Raji (cell line): Measurements from ENCODE around the gene ZNF26.

ENCODE experiments used
- POLR2A ChIP-seq: IDR thresholded peaks from 2 replicates; pipeline ENCODE4 v1.6.1; 2011; ENCODE audit warnings: low read depth, low read length, control low read depth; ENCODE audit not compliant: insufficient read depth

The ZNF26 gene, protein sequence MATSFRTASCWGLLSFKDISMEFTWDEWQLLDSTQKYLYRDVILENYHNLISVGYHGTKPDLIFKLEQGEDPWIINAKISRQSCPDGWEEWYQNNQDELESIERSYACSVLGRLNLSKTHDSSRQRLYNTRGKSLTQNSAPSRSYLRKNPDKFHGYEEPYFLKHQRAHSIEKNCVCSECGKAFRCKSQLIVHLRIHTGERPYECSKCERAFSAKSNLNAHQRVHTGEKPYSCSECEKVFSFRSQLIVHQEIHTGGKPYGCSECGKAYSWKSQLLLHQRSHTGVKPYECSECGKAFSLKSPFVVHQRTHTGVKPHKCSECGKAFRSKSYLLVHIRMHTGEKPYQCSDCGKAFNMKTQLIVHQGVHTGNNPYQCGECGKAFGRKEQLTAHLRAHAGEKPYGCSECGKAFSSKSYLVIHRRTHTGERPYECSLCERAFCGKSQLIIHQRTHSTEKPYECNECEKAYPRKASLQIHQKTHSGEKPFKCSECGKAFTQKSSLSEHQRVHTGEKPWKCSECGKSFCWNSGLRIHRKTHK

DNA sequence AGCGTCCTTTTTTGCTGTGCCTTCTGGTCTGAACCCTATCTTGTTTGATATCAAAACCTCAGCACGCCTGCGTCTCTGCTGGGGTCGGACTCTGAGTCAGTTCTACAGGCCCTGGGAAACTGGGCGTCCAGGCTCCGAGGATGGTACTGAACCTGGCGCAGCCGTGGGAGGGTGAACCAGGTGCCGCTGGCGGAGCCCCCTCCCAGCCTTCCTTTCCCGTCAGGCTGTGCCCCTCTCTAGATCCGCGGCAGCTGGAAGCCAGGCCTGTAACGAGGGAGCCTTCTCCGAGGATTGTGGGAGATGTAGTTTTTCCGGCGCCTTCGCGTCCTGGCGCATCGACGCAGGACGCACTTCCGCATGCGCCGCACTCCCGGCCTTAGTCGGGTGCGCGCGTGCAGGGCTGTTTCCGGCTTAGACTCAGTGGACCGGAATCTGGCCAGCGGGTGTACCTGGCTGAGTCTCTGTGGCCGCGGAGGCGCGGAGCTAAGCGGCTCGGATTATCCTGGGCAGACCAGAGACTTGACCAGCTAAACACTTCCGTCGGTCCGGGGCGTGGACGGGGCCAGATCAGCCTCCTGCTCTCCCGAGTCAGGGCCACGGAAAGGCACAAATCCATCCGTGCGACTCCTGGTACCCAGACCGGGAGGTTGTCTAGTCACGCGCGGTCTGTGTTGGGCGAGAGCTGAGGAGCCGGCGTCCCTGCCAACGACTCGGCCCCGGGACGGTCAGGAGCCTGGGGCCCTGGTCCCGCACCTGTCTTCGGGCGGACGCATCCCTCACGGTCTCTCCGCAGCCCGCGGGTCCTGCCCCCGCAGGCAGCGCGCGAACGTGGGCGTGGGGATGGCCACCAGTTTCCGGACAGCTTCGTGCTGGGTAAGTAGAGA lies at the start of gene ZNF26:
Gene ZNF26, plus strand, starts transcription at position 367 of the 884 bp plus-strand sequence. Its CDS starts 474 bp downstream, at position 841.
- TF ChIP-seq POLR2A, result peak; percentile 58

DNA sequence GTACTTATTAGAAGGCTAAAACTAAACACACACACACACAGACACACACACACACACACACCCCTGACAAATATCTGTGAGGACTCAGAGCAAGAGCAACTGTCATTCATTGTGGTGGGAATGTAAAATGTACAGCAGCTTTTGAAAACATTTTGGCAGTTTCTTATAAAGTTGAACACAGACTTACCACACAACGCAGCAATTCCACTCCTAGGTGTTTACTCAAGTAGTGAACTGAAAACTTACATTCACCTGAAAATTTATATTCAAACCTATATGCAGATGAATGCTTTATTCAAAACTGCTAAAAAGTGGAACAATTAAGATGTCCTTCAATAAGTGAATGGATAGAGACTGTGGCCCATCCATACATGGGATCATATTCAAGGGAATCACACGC lies 48.7 kb upstream of the ZNF26 start:
- TF ChIP-seq POLR2A, result no peak

DNA sequence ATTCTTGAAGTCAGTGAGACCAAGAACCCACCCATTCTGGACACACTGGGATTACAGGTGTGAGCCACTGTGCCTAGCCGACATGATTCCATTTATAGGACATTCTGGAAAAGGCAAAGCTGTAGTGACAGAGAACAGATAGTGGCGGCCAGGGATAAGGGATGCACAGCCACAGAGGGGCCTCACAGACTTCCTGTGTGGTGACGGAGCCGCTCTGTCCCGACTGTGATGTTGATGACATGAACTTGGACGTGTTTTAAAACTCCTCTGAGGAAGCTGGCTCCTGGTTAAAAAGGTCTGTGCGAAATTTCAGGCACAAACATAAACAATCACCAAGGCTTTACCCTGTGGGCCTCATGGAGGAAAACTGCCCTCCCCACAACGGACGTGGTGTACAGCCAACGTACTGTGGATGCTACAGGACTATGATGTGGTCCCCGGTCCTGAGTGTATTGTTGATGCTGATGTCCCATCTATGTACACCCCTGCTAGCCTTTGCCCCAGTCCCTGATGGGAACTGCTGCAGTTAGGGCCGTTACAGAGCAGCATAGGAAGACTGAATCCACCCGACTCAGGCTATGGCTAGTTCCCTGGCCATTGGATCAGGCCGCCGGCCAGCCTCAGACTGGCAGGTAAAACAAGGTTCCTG lies 46.0 kb upstream of the ZNF26 start:
- TF ChIP-seq POLR2A, result no peak

DNA sequence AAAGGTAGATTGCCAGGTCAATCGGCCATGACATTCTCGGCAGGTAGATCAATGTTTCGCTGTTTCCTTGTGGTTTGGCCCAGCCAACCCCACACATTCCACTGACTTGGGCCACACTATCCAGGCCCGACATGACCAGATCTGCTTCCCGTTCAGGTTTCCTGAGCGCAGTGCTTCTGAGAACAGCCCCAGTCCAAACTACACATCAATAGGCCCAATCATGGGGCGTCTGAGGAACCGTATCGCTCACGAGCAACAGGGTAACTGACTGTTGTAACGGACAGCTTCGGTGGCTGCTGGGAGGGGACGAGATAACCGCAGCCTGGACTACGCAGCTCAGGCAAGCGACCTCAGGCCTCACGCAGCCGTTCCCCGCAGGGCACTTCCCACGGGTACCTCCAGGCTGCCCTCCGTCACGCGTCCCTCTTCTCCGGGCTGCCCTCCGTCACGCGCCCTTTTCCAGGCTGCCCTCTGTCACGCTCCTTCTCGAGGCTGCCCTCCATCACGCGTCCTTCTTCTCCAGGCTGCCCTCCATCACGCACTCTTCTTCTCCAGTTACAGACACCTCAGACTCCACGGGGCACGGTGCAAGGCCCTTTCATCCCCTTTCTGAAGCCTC lies 44.7 kb upstream of the ZNF26 start:
- TF ChIP-seq POLR2A, result no peak

DNA sequence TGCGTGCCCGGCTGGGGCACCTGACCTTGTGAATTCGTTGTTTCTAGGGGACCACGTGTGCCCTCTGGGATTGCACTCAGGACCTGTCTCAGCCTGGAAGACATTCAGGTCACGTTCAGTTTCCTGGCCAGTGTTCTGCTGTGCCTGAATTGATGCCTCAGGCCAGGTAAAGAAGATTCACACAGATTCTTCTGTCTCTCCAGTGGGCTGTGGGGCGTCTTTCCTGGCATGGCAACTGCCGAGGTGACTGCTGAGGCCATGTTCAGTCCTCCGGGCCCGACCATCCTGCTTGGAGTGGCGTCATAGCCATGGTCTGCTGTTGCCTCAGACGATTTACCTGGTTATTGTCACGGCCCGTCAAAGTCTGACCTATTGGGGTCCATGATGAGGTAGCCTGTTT lies 43.6 kb upstream of the ZNF26 start:
- no peak for TF ChIP-seq POLR2A

DNA sequence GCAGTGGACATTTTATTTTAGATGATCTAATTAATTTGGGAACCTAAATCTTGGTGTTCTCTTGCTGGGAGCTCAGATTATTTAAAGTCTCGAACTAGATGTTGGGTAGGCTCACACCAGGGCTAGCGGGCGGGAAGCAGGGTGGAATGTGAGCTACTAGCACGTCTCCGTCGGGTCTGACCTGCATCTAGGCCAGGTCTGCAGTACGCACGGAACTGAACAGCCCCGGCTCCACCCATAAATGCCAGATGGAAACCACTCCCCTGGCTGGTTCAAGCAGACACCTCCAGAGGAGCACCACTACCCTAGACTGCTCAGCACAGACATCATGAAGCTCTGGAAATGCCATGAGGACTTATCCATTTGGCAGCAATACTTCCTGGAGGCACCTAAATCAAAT lies 40.4 kb upstream of the ZNF26 start:
- TF ChIP-seq POLR2A, result no peak

DNA sequence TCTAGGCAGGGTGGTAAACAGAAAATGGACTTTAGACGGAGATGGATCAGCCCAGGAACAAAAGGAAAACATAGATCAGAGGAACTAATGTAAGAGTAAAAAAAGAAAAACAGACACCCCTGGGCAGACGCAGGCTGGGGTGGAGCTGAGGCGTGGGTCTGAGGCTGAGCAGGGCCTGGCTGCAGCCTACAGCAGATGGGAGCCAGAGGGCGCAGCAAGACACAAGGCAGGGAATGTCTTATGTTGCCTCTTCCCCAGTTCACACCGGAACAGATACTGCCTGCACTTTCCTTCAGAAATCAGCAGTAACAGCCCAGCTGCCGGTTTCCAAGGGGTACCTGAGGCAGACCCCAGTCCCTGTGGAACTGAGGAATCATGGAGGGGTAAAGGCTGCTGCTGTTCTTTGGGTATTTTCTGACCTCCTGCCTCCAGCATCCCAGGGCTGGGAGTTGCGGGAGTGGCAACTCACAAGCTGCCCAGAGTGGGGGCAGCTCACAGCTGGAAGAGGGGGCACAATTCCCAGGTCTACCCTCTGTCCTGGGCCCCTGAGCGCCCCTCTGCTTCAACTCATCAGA lies 39.8 kb upstream of the ZNF26 start:
- TF ChIP-seq POLR2A, result no peak

DNA sequence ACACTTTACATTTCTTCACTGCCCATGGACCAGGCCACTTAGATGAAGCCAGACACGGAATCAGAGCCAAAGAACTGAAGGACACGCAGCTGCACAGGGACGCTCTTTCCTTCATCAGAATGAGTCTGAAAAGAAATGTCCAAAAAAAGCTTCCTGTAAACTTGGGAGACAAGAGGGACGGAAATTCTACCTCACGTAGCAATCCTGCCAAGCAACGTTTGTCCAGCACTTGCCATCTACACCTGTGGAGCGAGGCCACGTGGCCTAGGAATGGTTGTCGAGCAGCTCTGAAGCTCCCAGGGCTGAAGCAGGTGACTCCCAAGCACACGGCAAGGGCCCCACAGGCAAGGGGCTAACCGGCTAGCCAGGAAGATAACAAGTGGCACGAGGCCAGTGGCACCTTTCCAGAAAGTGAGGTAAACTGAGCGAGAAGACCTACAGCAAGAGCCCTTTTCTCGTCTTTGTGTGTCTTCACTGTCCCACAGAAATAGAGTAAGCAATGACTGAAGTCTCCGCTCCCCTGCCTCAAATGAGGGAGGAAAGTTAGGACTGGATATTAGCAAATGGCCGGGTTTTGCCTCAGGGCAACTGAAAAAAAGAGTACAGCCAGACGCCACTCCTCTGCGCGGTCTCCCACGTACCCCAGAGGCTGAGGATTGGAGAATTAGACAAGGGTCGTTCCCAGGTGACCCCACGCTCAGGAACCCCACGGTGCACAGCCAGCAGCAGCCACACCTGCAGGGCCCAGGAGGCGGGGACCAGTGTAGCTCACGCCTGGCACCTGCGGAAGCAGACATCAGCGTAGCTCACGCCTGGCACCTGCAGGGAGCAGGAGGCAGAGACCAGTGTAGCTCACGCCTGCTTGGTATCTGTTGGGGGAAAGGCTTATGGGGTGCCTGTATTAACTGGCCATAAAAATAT lies 37.8 kb upstream of the ZNF26 start:
- no peak for TF ChIP-seq POLR2A

DNA sequence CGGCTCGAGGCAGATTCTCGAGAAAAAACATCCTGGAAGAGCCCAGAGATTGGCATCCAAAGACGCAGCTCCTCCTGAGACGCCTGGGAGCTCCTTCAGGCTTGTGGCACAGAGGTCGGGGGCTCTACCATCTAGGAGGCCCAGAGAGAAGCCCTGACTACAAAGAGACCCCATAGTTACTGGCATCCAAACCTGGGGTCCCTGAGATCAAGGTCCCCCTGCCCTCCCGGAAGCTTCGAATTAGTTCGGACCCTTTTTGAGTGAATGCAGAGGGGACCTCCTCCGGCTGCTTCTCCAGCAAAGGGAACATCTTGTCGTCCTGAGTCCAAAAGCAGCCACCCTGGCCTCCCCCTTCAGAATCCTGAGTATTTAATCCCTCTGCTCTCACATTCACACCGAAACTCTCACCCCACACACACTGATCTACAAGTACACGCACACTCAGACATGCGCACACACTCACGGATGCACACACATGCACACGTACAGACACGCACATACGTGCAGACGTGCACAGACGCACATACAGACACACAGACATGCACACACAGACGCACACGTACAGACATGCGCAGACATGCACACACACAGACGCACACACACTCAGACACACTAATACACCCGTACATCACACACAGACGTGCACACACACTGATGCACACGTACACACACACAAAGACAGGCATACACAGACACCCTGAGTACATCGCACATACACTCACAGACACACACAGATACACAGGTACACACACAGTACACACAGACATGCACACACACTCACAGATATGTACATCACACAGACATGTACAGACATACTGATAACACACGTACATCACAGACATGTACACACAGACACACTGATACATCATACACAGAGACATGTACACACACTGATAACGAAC lies 36.0 kb upstream of the ZNF26 start:
- TF ChIP-seq POLR2A, result no peak

DNA sequence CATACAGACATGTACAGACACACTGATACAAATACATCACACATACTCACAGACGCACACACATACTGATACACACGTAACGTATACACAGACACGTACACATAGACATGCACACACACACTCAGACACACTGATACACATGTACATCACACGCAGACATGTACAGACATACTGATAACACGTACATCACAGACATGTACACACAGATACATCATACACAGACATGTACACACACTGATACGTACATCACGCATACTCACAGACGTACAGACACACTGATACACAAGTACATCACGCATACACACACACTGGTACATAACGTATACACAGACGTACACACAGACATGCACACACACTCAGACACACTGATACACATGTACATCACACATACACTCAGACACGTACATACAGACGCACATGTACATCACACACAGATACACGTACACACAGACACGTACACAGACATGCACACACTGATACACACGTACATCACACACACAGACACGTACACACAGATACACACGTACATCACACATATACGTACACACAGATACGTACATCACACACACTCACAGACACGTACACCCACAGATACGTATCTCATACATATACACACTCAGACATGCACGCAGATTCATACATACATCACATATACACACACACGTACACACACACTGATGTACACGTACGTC lies 35.2 kb upstream of the ZNF26 start:
- TF ChIP-seq POLR2A, result no peak

DNA sequence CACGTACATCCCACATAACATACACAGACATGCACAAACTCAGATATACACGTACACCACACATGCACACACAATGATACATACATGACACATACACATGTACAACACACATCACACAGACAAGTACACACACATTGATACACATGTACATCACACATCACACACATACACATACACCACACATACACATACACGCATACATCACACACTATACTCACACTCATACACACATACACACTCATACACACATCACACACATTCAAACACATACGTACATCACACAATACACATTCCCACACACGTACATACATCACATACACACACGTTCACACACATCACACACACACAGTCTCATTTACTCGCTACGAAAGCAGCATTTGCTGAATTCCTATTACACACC lies 34.5 kb upstream of the ZNF26 start:
- TF ChIP-seq POLR2A, result no peak

DNA sequence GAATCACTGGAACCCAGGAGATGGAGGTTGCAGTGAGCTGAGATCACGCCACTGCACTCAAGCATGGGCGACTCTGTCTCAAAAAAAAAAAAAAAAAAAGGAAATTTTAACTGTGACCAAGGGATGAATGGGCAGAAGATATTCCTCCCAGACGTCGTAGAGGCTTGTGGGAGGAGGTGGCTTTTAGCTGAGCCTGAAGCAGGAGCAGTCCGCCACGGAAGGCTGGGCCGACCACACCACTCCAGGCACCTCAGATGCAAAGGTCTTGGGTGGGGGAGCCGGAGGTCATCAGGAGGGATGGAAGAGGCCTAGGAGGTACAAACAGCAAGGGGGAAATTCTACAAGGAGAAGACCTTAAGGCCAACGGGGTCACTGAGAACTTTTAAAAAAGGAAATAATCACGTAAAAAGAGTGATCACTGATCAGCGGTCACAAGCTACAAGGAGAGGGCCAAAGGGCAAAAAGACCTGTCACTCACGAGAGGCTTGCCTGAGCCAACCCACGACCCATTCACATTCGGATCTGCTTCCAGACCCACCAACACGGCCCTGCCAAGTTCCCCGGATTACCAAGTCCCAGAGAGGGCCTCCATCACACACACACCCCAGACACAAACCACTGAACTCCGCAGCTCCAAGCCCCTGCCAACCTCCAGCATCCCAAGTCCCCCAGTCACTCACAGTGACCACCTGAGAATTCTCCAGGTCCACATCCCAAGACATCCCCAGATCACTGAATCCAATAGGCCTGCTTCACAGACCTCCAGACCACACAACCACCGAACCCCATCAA lies 33.6 kb upstream of the ZNF26 start:
- TF ChIP-seq POLR2A, result no peak

DNA sequence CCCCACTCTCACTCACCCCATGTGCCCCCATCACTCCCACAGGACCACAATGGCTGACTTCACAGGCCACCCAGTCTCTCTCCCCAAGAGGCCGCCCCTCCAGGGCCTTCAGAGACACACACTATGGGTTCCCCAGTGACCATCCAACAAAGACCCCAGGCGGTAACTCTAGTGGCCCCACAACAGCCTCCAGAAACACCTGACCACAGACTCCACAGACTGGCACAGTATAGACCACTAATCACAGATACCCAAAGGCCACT lies 33.1 kb upstream of the ZNF26 start:
- TF ChIP-seq POLR2A, result no peak
